HG03139 (cell line): Measurements from ENCODE around the gene EYA2.
"Not testable (repeated sequence)": the region's sequence is repeated elsewhere in the genome, so short reads cannot be mapped to it uniquely, and the experiment has no call there.

Experiments
- ATAC-seq: cut with Tn5 transposase; IDR thresholded peaks from one replicate; pipeline ENCODE4 v1.9.1; 2021; ENCODE audit not compliant: unreplicated experiment

Gene EYA2

DNA sequence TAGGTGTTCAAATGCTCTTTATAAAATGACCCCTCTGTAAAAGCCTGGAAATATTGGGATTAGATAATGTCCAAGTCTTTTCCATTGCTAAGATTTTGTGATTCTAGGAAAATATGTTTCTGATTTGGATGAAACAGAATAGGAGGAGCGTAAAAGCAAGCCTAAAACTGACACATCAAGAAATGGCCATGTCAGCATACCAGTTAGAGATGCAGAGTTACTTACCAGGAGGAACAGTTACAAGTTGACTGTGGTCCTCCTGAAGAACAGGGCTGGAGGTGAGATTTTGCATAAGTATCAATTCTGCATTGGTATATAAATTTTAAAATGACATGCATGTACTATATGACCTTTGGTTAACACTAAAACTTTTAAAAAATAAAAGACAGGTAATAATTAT, 35.3 kb downstream of the EYA2 start:
- no peak for ATAC-seq

DNA sequence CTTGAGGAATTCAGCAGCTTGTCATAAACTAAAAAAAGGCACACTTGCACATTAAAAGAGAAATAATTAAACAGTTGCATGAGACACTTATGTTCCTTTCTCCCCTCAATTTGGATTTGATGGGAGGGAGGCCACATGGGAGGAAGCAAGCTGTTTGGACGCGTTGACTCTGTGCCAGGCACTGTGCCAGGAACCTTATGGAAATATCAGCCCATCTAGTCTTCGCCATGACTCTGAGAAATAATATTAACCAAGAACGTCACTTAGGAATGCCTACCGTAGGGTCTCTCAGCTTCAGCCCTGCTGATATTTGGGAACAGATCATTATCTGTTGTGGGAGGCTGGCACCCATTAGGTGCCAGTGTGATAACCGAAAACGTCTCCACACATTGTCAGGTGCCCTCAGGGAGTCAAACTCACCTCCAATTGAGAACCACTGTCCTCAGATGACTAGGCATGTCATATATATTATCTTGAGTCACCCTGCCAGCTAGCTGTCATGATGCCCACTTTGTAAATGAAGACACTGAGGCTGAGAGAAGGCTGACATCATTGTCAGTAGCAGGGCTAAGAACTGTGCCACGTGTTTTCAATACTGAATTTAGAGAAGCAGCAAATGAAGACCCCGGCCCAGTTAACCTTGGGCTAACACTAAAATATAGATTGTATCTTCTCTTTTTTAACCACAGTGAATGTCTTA, 36.1 kb downstream of the EYA2 start:
- ATAC-seq, result no peak

DNA sequence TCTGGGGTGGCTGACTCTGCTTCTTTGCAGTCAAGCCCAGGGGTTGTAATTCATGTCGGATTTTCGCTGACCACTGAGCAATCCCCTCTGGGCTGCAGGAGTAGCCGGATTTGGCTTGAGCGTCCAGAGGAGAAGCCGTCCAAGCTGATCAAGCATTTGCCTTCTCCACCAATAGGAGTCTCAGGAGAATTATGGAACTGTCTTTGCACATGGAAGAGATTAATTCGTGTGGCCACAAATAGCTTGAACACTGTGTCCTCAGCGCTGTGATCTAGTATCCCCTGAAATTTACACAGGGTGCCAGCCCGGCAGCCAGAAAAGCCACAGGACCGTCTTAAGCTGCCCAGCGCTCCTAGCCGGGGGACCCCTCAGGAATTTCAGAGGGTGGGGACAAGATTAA, 37.1 kb downstream of the EYA2 start:
- ATAC-seq, result no peak

DNA sequence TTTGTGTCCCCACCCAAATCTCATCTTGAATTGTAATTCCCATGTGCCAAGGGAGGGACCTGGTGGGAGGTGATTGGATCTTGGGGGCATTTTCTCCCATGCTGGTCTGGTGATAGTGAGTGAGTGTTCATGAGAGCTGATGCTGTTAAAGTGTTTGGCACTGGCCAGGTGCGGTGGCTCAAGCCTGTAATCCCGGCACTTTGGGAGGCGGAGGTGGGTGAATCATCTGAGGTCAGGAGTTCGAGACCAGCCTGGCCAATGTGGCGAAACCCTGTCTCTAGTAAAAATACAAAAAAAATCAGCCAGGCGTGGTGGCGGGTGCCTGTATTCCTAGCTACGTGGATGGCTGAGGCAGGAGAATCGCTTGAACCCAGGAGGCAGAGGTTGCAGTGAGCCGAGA, 37.8 kb downstream of the EYA2 start:
- not testable (repeated sequence) for ATAC-seq

DNA sequence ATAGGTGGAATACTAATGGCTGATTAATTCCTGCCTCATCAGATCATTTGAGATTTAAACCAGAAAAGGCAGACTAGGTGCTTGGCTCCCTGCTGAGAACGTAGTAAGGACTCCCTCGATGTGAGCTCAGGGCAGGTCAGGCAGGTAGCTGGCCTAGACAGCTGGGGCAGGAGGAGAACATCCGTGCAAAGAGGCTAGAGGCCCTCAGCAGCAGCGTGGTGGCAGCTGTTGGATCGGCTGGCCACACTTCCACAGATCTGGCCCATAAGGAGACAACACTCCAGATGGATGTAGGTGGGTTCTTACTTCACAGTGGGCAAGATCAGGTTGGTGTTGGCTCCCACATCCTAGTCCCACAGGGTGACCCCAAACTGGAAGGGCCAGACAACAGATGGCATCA, 38.5 kb downstream of the EYA2 start:
- ATAC-seq, result no peak

DNA sequence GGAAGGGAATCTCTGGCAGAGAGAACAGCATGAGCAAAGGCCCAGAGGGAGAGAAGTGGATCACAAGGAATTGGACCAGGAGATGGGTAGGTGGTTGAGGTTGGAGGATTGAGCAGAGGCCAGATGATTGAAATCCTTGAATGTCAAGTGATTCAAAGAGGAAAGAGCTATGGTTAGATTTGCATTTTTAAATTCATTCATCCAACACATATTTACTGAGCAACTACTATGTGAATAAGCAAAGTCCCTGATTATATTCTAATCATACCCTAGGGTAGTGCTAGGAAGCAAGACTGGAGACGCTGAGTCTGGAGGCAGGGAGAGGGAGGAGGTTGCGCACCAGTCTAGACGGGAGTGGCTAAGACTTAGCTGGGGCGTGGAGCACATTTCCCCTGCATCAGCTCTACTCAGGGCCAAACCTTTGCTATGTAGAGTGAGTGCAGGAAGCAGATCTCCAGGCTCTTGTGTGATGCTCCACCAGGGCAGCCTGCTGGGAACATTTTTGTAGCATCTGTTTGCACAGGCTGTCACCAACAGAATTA, 40.2 kb downstream of the EYA2 start:
- ATAC-seq, result no peak

DNA sequence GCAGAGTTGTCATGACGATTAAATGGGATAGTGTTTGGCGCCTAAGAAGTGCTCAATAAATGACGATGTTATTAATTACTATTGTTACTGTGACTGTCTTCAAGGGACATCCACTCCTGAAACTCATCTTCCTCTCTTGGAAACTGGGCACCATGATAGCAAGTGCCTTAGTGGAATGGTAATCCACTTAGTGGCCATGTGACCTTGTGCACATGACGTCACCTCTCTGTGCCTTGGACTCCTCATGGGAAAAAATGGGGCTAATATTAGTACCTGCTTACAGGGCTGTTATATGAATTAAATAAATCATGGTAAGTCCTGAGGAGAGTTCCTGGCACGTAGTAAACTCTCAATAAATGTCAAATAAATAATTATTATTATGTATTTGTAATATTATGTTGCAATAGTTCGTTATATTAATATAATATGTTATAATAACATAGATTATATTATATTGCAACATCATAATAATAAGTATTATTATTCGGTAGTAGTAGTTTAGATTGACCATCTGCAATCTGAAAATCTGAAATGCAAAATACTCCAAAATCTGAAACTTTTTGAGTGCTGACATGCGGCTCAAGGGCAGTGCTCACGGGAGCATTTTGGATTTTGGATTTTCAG, 40.9 kb downstream of the EYA2 start:
- ATAC-seq, result no peak

DNA sequence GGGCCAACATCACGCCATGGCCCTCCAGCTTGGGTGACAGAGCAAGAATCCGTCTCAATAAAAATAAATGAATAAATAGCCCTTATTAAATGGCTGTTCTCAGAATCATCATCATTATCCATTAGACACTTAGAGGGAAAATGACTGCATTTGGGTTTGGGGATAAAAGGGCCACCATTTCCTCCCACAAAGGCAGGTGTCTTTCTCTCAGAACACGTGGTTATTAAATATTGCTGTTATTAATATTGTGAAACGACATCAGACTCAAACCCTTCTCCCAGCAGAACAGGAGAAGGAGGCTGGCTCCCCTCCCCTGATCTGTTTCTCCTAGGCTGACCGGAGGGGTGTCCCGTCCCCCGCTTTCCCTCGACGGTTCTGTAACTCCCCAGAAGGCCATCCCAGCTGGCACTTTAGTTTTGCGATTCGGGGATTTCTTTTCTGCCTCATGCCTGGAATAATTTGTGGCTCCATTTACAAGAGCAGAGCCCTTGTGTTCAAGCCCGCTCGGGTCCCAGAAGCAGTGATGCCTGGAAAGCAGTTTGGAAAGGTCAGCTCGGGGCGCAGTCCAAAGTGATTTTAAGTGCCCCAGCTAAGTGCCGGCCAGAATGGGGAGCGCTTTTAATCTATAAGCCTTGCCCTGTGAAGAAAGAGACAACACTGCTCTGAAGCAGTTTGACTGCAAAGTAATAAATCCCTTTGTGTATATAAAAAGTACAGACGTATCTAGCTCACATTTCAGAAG, 41.9 kb downstream of the EYA2 start:
- no peak for ATAC-seq

DNA sequence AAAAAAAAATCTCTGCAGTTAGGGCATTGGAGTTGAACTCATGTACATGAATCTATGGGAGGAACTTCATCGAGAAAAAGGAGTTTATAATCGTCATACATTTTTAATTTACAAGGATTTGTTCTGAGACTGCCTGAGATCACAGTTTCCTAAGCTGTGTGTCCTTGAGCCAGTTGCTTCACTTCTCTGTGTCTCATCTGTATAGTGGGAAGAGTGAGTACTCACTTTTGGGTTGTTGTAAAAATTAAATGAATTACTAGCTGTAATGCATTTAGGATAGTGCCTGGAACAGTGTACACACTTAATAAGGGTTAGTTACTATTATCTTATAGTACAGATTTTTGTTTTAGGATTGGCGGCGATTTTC, 42.5 kb downstream of the EYA2 start:
- ATAC-seq, result no peak

DNA sequence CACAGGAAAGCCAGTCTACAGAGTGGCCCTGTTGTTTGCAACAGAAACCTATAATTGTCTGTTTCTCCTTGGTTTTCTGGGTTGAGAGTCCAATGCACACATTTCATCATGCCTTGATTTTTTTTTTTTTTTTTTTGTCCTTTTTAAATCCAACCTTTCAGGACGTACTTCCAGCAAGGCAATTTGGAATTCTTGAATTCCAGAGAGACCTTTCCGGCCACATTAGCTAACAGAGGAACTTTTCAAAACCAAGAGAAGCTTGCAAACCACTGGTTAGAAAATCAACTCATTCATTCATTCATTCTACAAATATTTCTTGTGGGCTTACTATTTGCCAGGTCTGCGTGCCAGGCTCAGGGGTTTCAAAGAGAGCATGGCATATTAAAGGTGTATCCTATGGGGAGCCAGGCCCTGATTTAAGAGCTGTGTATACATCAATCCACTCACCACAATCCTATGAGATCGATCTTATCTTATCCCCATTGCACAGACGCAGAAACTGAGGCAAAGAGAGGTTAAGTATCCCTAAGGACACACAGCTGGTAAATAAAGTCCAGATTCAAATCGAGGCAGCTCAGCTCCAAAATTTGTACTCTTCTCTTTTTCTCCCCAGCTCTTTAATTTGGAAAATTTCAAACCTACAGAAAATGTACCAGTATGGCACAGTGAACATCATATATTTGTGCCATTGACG, 43.0 kb downstream of the EYA2 start:
- no peak for ATAC-seq

DNA sequence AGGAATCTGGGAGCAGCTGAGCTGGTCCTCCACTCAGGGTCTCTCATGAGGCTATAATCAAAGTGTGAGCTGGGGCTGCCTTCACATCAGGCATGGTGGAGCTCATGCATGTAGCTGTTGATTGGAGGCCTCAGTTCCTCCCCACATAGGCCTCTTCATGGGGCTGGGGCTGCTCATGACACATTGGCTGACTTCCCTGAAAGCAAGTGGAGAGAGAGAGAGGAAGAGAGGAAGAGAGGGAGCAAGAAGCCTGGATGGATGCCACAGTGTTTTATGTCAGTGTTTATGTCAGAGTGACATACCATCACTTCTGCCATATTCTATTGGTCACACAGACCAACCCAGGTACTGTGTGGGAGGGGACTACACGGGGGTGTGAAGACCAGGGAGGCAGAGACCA, 43.8 kb downstream of the EYA2 start:
- no peak for ATAC-seq

DNA sequence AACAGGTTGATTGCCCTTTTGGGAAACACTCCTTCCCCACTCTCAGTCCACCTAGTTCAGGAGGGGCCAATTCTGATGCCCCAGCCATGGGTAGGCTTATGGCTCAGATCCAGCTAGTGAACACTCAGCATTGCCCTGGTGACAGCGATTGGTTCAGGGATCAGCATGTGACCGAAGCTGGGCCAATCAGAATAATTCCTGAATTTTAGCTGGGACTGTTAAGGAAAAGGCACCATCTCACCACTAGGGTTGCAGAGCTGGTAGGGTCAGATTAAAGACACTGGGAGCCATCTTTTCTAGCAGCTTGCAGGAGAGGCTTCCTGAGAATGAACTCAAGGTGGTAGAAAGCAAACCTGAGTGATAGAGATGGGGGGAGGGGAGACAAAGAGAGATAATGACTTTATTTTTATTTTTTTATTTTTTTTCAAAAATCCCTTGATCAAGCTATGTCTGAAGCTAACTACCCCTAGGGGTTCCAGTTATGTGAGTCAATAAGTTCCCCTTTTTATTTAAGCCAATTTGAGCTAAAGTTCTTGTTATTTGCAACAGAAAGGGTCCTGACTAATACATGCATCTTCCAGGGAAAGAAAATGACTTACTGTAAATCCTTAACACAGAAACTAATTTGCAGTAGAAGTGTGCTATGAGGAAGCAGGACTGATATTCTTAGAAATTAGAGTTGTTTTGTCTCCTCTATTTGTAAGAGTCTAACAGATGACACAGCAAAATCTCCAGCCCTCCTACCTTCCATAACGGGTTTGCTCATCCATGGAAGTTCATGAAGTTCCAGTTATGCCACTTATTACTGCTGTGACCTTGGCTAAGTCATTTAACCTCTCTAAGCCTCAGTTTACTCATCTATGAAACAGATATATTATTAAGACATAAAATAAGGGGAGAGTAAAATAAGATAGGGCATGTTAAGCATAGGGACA, 44.7 kb downstream of the EYA2 start:
- ATAC-seq, result no peak

DNA sequence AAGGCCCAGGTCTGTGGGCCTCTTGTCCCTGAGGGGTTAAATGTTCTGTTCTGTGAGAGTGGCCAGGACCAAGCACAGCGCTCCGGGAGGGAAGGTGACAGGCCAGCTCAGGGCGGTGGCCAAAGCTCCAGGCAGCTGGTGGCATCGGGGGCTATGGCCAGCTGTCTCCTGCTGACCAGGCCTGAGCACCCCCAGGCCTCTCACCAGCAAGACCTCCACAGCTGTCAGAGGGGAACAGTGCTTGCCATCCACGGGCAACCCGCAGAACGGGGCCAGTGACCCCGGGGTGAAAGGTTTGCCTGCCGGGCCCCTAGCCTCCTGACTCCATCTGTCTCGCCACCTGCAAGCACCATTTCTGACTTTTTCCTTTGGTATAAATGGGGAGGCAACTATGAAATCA, 46.0 kb downstream of the EYA2 start:
- no peak for ATAC-seq

DNA sequence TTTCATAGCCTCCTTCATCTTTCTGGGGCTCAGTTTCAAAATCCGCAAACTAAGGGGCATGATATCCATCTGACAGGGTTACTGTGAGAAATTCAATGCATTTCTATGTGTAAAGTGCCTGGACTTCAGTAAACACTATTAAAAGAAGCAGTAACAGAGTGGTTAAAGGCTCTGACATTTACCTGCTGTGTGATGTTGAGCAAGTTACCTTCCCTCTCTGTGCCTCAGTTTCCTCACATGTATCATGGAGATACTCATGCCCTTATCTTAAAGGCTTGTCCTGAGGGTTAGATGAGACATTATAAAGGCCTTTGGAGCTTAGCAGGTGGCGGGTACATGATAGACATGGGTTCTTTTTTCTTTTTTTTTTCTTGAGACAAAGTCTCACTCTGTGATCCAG, 46.8 kb downstream of the EYA2 start:
- ATAC-seq, result no peak

DNA sequence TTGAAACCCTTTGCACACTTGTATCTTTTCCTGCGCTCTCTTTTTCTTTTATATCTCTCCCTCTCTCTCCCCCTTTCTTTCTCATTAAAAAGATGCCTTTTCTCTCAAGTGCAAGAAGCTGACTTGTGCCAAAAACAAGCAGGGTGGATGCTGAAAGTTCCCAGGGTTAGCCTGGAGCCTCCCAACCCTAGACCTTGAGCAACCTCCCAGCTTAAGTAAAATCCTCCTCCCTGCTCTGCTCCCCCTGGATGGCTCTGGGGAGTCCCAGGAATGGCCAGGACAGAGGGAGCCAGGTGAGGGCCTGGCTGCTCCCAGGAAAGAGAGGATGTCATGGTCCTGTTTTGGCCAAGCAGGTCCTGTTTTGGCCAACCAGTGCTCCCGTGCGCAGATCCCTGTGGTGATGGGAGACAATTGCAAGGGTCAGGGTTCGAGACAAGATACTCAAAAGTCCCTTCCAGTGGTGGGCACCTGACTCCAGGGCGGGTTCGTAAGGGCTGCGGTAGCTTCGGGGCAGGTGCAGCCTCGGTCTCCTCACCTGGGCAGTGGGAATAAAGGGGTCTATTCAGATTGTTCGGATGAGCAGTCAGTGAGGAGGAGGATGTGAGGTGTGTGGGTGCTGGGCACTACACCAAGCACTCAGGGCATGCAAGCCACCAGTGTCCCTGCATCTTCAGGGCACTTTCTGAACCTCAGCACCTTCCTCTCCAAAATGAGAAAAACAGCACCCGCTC, 49.4 kb downstream of the EYA2 start:
- ATAC-seq, result no peak

DNA sequence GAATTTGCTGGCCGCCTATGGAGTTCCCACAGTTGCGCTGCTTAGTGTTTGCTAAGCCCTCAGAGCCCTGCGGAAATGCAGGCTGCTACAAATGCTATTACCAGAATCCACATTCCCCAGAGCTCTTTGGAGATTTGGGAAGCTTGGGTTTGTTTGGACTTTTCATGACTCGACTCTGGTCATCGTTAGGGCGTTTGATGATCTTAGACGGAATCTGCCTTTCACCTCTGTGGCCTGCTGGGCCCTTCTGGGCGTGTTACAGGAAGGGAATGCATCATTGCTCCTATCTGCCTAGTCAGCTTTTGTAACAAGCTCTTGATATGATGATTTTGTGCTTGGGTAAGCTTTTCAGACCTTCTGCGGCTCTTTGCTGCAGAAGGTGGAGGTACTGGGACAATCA, 50.8 kb downstream of the EYA2 start:
- ATAC-seq, result no peak

DNA sequence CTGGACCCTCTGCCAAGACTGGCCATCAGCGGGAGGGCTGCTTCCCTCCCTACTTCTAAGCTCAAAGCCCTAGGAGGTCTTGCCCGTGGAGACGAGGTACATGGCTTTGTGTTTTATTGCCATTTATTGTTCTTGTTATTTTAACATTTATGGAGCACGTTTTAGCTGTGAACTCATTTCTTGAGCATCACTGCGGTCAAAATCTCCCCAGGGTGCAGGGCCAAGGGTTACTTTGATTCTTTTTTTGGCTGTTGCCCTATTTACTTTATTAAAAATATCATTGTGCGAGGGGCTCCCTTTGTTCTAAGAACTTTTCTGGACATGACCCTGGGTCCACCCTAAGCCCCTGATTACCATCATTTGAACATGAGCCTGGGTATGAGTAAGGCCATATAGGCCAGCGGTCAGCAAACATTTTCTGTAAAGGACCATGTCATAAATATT, 51.6 kb downstream of the EYA2 start:
- ATAC-seq, result no peak

DNA sequence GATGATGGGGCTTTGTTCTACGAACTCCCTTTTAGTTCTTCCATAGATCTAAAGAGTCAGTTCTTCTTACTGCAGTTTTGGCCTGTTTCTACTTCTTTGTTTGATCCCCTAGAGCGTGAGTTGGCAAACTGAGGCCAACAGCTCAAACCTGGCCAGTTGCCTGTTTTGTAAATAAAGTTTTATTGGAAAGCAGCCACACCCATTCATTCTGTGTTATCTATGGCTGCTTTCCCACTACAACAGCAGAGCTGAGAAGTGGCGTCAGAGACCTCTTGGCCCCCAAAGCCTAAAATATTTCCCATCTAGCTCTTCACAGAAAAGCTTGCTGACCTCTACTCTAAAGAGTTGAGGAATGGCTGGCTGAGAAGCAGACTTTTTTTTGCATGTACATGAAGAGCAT, 52.2 kb downstream of the EYA2 start:
- ATAC-seq, result no peak

DNA sequence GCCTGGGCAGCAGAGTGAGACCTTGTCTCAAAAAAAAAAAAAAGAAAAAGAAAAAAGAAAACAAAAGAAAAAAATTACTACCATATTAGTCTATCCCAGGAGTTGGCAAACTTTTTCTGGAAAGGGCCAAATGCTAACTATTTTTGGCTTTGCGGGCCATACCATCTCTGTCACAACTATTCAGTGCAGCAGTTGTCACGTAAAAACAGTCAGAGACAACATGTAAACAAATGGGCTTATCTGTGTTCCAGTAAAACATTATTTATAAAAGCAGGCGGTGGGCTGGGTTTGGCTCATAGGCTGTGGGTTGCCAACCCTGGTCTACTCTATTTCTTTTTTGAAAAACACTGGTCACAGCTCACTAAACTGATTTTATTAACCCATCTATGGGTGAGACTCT, 53.4 kb downstream of the EYA2 start:
- no peak for ATAC-seq

DNA sequence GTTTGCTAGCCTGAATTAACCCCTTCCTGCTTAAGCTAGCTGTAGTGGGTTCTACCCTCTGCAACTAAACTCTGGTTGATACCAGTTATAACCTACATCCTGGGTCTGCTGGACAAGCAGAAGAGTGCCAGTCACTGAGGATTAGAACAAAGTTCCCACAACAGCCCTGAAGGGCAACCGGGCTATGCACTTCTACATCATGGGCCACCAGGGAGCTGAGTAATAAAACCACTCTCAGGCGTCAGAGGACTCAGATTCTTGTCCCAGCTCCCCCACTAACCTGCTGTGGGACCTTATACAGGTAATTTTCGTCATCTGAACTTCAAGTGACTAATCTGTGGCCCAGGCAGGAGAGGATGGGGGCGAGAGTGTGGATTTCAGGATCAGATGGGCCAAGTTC, 56.8 kb downstream of the EYA2 start:
- no peak for ATAC-seq
